ENCODE data around the gene CHRND.
"Not testable (repeated sequence)": the region's sequence is repeated elsewhere in the genome, so short reads cannot be mapped to it uniquely, and the experiment has no call there.

The CHRND gene

GRCh38 chr2:232570481-232570880 lies 44.5 kb downstream of the CHRND start:
- not testable (repeated sequence) for DNase-seq (ENCODE audit: extremely low read depth in 1 of 2, low read depth in 1 of 2)

DNA sequence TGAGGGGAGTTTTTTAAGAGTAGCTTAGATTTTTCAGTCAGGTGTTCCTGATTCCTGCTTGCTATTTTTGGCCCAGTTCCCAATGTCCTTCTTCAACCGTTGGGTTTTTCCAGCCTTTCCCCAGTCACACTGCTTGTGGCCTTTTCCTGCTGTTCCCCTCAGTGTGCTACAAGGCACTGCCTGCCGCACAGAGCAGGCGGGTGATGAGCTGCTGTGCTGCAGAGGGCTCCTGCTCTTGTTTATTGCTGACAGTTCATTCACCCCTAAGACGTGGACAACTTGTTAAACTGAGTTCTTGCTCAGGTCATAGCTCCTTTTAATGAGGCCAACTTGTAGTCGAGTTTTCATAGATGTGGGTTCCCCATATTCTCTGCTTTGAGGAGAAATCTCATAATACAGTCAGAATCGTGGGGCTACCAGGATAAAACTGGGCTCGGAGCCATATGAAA lies 45.1 kb downstream of the CHRND start:
- DNase-seq (ENCODE audit: extremely low read depth in 1 of 2, low read depth in 1 of 2) = no peak

GRCh38 chr2:232573042-232573441 lies 47.1 kb downstream of the CHRND start:
- DNase-seq (ENCODE audit: extremely low read depth in 1 of 2, low read depth in 1 of 2) = no peak

- DNase-seq (ENCODE audit: extremely low read depth in 1 of 2, low read depth in 1 of 2) = no peak
Measured at GRCh38 chr2:232573771-232574435, 47.9 kb downstream of the CHRND start.

DNA sequence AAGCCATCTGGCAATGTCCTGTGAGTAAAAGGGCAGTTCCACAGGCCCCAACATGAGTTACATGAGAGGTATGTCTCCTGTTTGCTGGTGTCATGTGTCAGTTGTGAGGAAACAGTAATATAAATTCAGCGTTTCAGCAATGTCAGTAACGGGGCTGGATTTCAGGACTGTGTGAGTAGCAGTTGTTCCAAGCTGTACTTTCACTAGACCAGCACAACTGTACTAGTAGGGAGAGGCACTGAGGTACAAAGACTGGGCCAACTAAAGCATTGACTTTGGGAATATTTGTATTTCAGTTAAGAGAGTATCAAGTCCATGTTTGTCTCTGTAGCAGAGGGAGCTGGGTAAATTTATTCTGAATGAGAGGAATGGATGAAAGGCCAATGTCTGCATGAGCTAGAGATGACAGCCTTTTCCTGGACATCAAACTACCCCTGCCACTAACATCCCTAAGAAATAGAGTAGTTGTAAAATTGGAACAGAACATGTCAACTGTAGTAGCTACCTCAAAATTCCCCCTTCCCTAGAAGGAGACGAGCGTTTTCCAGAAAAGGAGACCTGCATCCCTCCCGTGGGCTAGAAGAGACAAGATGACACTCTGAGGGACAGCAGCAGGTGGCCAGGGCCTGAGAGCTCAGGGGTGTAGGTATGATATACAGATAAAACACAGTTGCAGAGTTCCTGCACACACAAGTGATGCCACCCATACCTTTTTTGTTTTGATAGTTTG lies 48.9 kb downstream of the CHRND start:
- no peak for DNase-seq (ENCODE audit: extremely low read depth in 1 of 2, low read depth in 1 of 2)

DNA sequence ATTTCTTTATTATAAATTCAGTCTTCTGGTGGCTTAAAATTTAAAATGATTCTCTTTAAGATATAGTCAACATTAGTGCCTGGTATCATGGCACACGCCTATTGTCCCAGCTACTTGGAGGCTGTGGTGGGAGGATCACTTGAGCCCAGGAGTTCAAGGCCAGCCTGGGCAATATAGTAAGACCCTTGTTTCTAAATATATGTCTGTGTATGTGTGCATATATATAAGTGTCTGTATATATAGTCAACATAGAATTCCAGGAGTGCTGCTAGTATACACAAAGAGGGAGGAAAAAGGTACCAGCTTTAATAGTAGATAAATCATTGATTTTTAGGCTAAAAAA lies 49.4 kb downstream of the CHRND start:
- no peak for DNase-seq (ENCODE audit: extremely low read depth in 1 of 2, low read depth in 1 of 2)

DNA sequence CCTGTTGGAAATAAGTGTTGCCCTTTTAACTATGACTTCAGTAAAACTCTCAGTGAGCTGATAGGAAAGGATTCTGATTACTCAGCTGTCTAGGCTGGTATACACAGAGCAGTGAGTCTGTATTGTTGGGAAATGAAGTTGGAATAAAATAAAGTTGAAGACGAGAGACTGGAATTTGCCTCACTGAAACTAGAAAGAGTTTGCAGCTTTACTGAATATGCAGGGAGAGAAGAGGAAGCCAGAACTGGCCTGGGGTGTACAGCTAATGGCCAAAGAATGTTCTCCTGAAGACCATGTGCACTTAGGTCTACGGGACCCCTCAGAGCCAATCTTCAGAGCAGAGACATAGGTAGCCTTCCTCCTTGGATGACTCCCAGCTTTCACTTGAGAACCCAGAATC lies 51.0 kb downstream of the CHRND start:
- DNase-seq (ENCODE audit: extremely low read depth in 1 of 2, low read depth in 1 of 2) = no peak

DNA sequence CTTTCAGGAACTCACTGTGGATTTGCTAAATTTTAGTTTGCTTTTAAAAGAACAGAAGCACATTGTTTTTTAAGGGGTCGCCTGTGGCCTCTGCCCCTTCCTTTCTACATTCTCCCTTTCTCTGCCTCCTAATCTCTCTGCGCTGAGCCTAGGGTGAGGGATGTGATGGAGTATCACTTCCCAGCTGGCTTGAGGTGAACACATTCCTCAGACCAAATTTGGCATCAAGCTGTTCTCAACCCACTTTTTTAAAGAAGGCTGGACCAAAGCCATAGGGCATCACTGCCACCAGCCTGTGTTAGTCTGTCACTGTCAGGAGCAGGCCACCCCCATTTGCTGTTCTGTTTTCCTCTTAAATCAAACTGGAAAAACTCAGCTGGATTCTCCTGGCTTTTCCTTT lies 51.9 kb downstream of the CHRND start:
- DNase-seq (ENCODE audit: extremely low read depth in 1 of 2, low read depth in 1 of 2) = no peak

DNA sequence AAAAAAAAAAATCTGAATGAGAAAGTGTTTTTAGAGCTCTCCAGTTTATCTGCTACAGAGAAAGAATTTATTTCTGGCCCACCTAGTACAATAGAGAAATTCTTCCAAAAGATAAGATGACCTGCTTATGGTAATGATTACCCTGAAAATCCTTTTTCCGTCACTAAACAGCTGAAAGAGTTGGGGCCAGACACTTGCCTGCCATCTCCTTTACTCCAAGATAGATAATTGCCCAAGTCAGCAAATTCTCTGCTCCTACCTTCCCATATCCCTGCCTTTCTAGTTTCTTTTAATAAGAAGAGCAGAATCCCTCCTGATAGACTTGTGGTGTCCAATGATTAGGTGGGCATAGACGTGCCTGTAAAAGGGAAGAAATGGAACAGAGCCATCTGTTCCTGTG lies 52.7 kb downstream of the CHRND start:
- no peak for DNase-seq (ENCODE audit: extremely low read depth in 1 of 2, low read depth in 1 of 2)

DNA sequence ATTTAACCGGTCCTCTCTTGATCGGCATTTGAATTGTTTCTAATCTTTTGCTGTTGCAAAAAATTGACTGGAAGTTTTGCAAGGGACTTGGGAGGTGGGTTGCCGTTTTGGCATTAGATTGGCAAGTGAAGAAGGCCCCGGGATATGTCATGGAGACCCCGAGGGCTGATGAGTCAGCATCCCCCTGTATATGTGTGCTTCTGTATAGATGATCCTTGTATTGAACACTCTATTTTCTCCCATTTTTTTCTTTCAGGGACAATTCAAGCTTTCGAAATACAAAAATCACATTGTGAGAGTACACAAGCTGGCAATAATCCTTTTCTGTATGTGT lies 54.7 kb downstream of the CHRND start:
- no peak for DNase-seq (ENCODE audit: extremely low read depth in 1 of 2, low read depth in 1 of 2)

DNA sequence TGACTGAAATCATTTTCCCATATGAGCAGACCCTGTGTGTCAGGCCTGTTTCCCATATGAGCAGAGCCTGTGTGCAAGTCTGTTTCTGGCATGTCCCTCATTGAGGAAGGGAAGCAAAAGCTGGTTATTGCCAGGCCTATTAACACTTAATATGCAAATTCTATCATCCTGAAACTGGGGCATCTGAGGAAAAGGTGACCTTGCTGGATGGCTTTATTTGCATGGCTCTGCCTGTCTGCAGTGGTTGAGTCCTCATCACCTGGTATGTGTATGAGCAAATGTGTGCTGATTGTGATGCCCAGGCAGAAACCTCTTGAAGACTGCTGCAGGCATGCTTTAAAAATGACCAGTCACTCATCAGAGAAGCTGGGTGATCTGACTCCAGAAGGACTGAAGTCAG lies 55.8 kb downstream of the CHRND start:
- no peak for DNase-seq (ENCODE audit: extremely low read depth in 1 of 2, low read depth in 1 of 2)

GRCh38 chr2:232584238-232584637 lies 58.3 kb downstream of the CHRND start:
- no peak for DNase-seq (ENCODE audit: extremely low read depth in 1 of 2, low read depth in 1 of 2)
